Stimulated activated CD4-positive, alpha-beta T cell treated with anti-CD3 and anti-CD28 coated beads, Interleukin-2, amount 100 ng/mL, for 24 hours (primary cell): ENCODE results near the gene SLC5A8.

Experiments used
- DNase-seq, 2 donors: peaks; one replicate each; pipeline ENCODE4 v3.0.0-alpha.2; 2020

SLC5A8 gene, protein sequence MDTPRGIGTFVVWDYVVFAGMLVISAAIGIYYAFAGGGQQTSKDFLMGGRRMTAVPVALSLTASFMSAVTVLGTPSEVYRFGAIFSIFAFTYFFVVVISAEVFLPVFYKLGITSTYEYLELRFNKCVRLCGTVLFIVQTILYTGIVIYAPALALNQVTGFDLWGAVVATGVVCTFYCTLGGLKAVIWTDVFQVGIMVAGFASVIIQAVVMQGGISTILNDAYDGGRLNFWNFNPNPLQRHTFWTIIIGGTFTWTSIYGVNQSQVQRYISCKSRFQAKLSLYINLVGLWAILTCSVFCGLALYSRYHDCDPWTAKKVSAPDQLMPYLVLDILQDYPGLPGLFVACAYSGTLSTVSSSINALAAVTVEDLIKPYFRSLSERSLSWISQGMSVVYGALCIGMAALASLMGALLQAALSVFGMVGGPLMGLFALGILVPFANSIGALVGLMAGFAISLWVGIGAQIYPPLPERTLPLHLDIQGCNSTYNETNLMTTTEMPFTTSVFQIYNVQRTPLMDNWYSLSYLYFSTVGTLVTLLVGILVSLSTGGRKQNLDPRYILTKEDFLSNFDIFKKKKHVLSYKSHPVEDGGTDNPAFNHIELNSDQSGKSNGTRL

GRCh38 chr12:101209319-101210302 is at the start of gene SLC5A8:
Gene SLC5A8 (minus strand): TSS chr12:101210238. CDS start chr12:101209848, 390 bp downstream.
- no peak for DNase-seq

GRCh38 chr12:101257357-101257756 is 47.3 kb upstream of the SLC5A8 start:
- no peak for DNase-seq

- DNase-seq: no peak
These were observed 46.2 kb upstream of the SLC5A8 start for GRCh38 chr12:101256266-101256665.

GRCh38 chr12:101243616-101244015 is 33.6 kb upstream of the SLC5A8 start:
- DNase-seq: no peak

- DNase-seq: no peak
These were observed 33.0 kb upstream of the SLC5A8 start for GRCh38 chr12:101243074-101243473.

GRCh38 chr12:101238800-101239329 is 28.8 kb upstream of the SLC5A8 start:
- DNase-seq: no peak

DNA sequence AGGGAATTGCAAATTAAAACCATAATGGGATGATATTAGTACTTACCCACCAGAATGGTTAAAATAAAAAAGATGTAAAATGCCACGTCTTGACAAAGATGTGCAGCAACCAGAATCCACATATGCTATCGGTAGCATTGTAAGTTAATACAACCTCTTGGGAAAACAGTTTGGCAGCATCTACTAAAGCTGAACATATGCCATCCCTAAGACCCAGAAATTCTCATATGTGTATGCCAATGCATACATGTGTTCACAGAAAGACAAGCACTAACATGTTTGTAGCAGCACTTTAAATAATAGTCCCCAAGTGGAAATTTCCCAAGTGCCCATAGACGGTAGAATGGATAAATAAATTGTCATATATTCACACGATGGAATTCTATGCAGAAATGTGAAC is 28.3 kb upstream of the SLC5A8 start:
- no peak for DNase-seq

GRCh38 chr12:101235686-101236085 is 25.6 kb upstream of the SLC5A8 start:
- DNase-seq: no peak

DNA sequence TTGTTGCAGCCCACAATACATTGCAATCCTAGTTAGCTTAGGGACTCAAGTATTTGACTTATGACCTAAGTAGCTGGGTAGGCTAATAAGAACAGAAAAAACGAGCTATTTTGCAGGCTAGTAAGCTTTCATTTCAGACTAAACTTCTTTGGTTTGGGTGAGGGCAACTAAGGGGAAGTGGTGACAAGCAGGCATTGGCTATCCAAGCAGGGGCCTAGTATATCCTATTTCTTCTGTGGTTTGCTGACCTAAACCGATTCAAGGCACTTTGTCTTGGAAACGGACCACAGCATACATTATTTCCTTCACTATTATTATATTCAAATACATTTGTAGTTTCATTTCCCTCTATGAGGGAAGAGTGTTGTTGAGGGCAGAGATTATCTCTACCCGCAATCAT is 21.6 kb upstream of the SLC5A8 start:
- DNase-seq: no peak

DNA sequence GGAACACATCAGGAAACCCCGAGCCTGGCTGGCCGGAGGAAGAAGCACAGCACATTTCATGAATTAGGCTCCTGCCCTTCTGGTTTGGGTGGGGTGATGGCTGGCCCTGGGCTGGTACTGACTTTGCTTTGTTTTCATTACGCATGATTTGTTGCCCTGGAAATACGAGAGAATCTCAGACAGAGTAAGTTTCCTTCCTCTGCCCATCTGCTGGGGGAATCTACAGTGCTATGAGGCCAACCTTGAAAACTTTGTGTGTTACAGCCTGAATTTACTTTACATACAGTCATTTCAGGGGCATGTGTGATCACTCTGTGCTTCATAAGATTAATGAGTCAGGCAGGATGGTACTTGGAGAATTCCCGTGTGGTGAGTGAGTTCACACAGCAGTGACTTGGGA is 20.5 kb upstream of the SLC5A8 start:
- DNase-seq: no peak

- DNase-seq: no peak
These were observed 19.8 kb upstream of the SLC5A8 start for GRCh38 chr12:101229841-101230241.

DNA sequence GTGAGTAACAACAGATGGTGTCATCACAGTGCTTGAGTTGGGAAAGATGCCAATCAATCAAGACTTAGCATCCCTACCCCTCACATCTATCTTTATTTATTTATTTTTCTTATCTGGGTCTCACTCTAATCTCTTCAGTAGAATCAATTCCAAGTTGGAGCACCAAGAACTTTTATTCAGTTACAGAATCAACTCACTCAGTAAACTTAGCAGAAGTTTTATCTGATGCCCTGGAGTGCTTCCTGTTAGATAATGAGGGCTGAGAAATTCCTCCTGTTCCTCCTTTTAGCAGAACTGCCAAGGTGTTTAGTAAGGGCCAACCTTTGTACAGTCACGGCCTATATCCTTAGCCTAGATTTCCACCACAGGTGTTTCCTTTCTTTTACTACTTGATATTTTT is 11.3 kb upstream of the SLC5A8 start:
- no peak for DNase-seq

DNA sequence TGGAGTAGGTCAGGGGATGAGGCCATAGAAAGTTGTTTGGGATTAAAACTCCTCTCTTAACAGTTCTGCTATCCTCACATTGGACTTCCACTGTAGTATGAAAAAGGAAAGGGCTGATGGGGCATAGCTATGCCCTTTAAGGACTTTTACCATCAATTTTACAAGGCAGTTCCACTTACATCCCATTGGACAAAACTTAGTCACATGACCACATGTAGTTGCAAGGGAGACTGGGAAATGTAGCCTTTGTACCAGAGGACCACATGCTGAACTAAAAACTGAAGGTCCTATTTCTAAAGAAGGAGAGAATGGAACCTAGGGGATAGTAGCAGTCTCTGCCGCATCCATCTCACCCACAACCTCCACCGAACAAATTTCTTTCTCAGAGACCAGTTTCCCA is 6.8 kb upstream of the SLC5A8 start:
- no peak for DNase-seq

- DNase-seq: no peak
These were observed 2.8 kb downstream of the SLC5A8 start for GRCh38 chr12:101207086-101207780.

- DNase-seq: no peak
These were observed 5.3 kb downstream of the SLC5A8 start for GRCh38 chr12:101204602-101205304.

DNA sequence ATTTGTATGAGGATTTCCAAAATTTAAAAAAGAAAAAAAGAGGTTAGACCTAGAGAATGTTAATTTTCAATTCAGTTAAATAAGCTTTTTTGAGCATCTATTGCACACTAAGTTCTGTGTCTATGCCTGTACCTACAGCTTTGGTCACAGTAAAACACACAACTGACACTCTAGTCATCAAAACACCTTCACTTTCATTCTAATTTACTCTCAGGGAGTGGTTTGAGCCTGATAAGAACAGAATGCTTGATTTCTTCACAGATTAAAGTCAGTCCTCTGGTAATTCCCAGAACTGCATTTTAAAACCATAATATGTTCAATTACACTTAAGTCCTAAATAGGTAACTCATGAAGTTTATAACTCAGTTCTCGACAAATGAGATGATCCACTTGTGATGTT is 9.2 kb downstream of the SLC5A8 start:
- DNase-seq: no peak

DNA sequence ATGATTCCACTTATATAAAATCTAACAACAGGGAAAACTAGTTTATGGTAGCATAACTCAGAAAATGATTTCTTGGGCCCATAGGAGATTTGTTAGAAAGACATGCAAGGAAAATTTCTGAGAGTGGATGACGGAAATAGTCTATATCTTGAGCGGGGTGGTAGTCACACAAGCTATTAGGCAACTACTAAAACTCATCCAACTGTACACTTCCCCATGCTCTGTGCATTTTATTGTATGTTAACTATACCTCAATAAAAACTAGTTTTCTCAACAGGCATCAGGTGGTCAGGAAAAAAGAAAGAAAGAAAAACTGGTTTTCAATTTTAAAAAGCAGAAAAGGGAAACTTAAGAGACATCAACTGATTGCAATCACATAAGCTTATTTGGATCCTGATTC is 9.9 kb downstream of the SLC5A8 start:
- DNase-seq: no peak

GRCh38 chr12:101186291-101186690 is 23.7 kb downstream of the SLC5A8 start:
- DNase-seq: no peak

GRCh38 chr12:101181776-101182175 is 28.3 kb downstream of the SLC5A8 start:
- DNase-seq: no peak

DNA sequence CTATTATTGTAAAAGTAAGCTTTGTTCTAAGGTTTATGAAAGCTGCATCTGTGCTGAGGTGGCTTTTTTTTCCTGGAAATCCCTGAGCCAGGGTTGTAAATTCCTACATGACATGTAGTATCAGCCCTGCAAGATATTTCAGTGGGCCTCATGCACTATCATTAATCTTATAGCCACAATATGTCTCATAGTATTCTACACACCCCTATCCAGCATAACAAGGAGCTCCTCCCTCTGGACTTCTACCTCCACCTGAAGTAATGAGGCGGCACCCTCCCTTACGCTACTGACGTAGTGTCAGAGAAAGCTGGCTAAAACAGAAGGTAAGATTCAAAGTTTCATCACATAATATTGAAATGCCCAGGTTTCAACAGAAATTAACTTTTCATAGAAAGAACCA is 35.5 kb downstream of the SLC5A8 start:
- DNase-seq: no peak

DNA sequence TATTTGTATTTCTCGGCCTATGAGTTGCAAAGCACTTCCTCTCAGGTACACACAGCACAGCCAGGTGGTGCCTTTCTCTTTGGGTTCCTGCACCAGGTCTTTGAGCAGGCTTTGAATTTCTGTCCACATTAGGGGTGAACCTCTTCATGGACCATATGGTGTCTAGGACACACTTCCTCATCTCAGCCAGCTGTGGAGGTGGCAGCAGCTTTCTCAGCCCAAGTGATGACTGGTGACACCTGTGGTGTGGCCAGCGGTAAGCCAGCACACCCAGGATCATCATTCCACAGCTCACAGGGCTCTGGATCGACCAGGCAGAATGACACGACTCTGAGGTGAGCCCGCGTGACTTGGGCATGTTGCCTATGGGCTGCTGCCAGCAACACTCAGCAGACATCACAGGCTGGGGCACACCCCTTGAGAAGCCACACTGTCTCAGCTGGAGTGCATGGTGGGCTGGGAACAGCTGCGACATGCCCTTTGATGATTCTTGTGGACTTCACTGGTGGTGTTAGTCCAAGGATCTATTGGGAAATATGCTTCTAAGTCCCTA is 36.8 kb downstream of the SLC5A8 start:
- no peak for DNase-seq

DNA sequence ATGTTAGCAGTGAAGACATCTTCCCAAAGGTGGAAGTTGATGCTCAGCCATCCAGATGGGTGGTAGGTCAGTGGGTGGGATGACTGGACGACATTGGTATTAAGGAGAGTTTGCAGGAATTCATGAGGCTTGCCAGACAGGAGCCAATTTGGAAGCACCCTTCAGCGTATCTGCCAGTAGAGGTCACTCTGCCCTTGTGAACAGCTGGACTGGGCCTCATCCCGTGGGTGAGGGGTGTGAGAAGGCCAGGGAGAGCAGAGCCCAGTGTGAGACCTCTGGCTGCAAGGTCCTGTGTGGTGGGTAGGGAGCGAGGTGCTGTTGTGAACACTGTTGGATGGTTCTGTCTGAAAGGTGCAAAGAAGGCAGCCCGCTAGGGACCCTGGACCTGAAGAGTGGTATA is 37.7 kb downstream of the SLC5A8 start:
- DNase-seq: no peak
